IMR-90 (cell line): ENCODE measurements around the gene CTCF.

Experiments
- CEBPB ChIP-seq: IDR thresholded peaks from 2 replicates; pipeline ENCODE4 v1.6.1; 2012; ENCODE audit warnings: low read depth, low read length, improper control_type of control experiment
- CTCF ChIP-seq: conservative IDR thresholded peaks from 2 replicates; pipeline ENCODE4 v1.5.1; 2012; ENCODE audit warnings: mild to moderate bottlenecking, low read depth, low read length, improper control_type of control experiment
- FOS ChIP-seq: fragments of 150-350 bp; IDR thresholded peaks from 2 replicates; pipeline ENCODE4 v1.6.1; 2016; ENCODE audit warnings: low read depth, low read length
- MAFK ChIP-seq: IDR thresholded peaks from 2 replicates; pipeline ENCODE4 v1.6.1; 2012; ENCODE audit warnings: low read depth, low read length, improper control_type of control experiment
- MAZ ChIP-seq: IDR thresholded peaks from 2 replicates; pipeline ENCODE4 v1.6.1; 2012; ENCODE audit warnings: low read depth, mild to moderate bottlenecking, low read length, improper control_type of control experiment, moderate library complexity, borderline replicate concordance
- MXI1 ChIP-seq: IDR thresholded peaks from 2 replicates; pipeline ENCODE4 v1.6.1; 2012; ENCODE audit warnings: low read depth, mild to moderate bottlenecking, low read length, moderate library complexity, borderline replicate concordance
- NFE2L2 ChIP-seq: fragments of 150-350 bp; IDR thresholded peaks from 2 replicates; pipeline ENCODE4 v1.6.1; 2016; ENCODE audit warnings: low read depth, mild to moderate bottlenecking, low read length
- POLR2A ChIP-seq: IDR thresholded peaks from 2 replicates; pipeline ENCODE4 v1.6.1; 2012; ENCODE audit warnings: mild to moderate bottlenecking, low read depth, low read length
- RAD21 ChIP-seq: IDR thresholded peaks from 2 replicates; pipeline ENCODE4 v1.6.1; 2012; ENCODE audit warnings: low read length, improper control_type of control experiment
- RCOR1 ChIP-seq: IDR thresholded peaks from 2 replicates; pipeline ENCODE4 v1.6.1; 2012; ENCODE audit warnings: mild to moderate bottlenecking, low read length, improper control_type of control experiment; ENCODE audit not compliant: insufficient replicate concordance
- RFX5 ChIP-seq: IDR thresholded peaks from 2 replicates; pipeline ENCODE4 v1.8.0; 2012; ENCODE audit warnings: low read depth, mild to moderate bottlenecking, low read length, moderate library complexity
- SMC3 ChIP-seq: fragments of 150-350 bp; IDR thresholded peaks from 2 replicates; pipeline ENCODE4 v1.6.1; 2016; ENCODE audit warnings: low read depth, mild to moderate bottlenecking, antibody characterized with exemption, low read length, moderate library complexity
- USF2 ChIP-seq: fragments of 150-350 bp; IDR thresholded peaks from 2 replicates; pipeline ENCODE4 v1.6.1; 2017; ENCODE audit warnings: mild to moderate bottlenecking, antibody characterized with exemption, low read length, low read depth

- TF ChIP-seq CTCF (no peak), POLR2A (no peak), RFX5 (no peak), MXI1 (no peak), MAZ (no peak), CEBPB (no peak), MAFK (no peak), RCOR1 (no peak), FOS (no peak), RAD21 (no peak), NFE2L2 (no peak), SMC3 (no peak), USF2 (no peak)
Observed at GRCh38 chr16:67534431-67534830, 27.9 kb upstream of the CTCF start.
